SHP77 (cell line): ENCODE measurements around the gene LMAN2L.
A peak's percentile ranks its signal among the peaks of the same experiment; 100 is the strongest.
"Not testable (repeated sequence)": the region's sequence is repeated elsewhere in the genome, so short reads cannot be mapped to it uniquely, and the experiment has no call there.

Experiments used
- DNase-seq, 2 experiments: peaks; one replicate each; lab custom pipeline; 2025; lab: John Stamatoyannopoulos, UW

LMAN2L gene

GRCh38 chr2:96687711-96688640 lies 51.9 kb downstream of the LMAN2L start:
- DNase-seq = peak; percentile 19 to 27

GRCh38 chr2:96687266-96687665 lies 52.6 kb downstream of the LMAN2L start:
- peak; percentile 25 to 27 for DNase-seq

DNA sequence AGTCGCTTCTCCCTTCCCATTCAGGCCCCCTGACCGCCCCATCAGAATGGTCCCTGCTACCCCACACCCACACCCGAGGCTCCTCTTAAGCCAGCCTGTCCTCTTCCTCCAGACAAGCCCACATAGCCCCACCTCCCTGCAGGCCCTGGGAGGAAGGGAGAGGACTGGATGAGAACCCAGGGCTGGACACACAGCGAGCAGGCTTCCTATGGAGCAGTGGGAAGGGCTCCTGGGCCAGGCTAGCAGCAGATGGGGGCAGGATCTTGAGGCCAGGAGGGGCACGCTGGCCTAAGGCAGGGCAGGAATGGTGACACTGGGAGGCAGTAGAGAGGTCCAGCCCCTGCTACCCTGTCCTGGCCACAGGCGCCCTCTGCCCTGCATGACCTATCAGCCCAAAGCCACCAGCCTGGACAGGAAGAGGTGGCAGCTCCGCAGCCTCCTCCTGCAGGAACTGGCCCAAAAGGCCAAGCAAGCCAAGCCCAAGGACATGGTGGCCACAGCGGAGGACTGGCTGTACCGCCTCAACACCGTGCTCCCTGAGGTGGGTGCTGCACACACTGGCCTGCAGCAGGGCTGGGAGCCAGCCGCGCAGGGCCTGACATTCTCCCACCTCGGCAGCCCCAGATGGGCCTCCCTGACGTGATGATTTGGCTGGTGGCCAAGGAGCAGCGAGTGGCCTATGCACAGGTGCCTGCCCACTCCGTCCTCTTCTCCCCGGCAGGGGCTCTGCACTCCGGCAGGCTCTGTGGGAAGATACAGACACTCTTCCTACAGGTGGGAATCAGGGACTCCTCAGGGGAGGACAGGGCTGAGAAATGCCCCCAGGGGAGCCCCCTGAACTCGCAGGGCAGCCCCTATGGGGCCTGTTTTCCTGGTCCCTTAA lies 54.0 kb downstream of the LMAN2L start:
- peak; percentile 82 to 88 for DNase-seq

DNA sequence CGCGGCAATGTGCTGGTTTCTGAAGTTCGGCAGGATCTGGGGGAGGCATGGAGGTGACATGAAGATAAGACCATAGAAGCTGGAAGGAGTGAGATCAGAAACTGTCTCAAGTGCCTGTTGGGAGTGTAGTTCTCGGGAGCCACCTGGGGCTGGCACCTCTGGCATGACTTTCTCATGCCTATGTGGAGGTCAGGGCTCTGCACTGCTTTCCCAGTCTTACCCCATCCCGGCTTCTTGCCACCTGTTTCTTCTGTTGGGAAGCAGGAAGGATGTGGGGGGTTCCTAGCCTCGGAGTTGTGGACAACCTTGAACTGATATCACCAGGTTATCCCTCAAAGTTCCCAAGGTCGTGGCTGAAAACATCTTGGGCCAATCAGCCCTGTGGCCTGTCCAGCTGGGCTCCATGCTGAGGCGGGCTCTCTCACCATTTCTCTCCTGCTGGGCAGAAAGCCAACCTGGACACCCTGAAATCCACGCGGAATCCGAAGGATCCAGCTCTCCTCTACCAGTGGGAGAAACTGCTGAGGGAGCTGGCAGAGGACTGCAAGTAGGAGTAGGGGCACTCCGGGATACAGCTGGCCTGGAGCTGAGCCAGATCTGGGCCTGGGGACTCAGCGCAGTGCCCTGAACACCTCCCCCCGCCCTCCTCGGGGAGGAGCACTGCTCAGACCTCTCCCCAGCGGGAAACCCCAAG lies 54.8 kb downstream of the LMAN2L start:
- peak in 1 of 2 experiments; percentile 43 for DNase-seq

DNA sequence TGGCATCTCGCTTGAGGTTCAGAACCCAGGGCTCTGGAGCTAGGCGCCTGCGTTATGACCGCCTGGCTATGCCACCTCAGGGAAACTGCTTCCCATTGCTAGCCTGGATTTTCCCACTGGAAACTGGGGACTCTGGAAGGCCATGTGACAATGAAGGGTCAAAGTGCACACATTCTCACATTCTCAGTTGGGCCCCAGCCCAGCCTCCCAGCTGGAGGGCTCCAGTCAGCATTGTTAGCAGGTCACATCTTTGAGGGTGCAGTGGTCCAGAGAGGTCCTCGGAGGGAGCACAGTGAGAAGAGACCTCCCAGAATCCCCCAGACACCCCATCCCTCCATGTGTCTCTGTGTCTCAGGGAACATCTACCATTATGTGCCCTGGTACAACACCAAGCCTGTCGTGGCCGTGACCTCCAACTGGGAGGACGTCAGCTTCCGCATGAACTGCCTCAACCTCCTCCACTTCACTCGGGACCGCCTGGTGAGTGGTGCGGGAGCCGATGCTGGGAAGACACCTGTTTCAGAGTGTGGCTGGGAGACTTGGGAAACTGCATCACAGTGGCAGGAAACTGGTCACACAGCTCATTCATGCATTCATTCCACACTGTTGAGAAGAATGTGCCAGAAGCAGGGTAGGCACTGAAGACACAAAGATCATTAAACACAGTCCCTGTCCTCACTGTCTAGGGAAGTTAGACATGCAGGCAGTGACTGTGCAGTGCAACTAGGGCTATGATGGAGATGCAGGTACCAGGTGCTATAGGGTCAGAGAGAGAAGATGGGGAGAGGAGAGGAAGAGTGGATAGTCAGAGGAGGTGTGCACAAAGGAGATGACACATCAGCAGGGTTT lies 55.7 kb downstream of the LMAN2L start:
- DNase-seq = no peak

DNA sequence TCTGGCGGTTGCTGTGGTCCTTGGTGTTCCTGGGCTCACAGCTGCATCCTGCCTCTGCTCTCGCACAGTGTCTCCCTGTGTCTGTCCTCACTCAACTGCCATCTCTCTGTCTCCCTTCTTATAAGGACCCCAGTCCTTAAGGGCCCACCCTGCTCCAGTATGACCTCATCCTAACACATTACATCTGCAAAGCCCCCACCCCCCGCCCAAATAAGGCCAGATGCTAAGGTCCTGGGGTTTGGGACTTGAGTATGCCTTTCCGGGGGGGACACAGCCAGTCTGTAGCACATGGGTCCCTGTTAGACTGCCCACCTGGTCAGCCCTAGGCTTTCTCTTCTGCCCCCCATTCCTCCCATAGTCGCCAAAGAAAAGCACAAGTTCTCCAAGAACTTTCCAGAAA lies 56.6 kb downstream of the LMAN2L start:
- DNase-seq = no peak

GRCh38 chr2:96681540-96681939 lies 58.3 kb downstream of the LMAN2L start:
- no peak for DNase-seq

DNA sequence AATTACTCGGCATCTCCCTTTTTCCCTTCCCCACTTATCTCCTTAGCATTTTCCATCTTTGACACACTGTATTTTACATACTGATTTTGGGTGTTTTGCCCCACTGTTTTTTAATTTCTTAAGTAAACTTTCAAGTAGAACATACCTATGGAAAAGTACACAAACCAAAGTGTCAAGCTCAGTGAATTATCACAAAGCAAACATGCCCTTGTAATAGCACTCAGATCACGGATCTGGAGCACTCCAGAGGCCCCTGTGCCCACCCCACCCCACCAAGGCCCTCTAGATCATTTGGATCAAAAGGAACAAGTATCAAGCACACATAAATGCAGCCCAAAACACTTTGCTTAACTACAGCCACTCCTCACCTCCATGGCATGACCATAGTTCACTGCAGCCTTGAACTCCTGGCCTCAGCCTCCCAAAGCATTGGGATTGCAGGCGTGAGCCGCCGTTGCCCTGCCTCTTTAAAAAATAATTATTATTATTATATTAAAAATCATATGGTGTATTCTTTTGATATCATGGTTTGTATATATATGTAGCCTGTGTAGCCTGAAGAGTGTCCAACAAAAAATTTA lies 59.2 kb downstream of the LMAN2L start:
- no peak for DNase-seq

GRCh38 chr2:96679848-96680247 lies 60.0 kb downstream of the LMAN2L start:
- DNase-seq = peak in 1 of 2 experiments; percentile 22

GRCh38 chr2:96669539-96670215 lies 70.2 kb downstream of the LMAN2L start:
- DNase-seq = no peak

GRCh38 chr2:96668771-96669170 lies 71.1 kb downstream of the LMAN2L start:
- no peak for DNase-seq

- not testable (repeated sequence) for DNase-seq
Measured at GRCh38 chr2:96665717-96666116, 74.1 kb downstream of the LMAN2L start.

- no peak for DNase-seq
Measured at GRCh38 chr2:96665083-96665569, 74.7 kb downstream of the LMAN2L start.

DNA sequence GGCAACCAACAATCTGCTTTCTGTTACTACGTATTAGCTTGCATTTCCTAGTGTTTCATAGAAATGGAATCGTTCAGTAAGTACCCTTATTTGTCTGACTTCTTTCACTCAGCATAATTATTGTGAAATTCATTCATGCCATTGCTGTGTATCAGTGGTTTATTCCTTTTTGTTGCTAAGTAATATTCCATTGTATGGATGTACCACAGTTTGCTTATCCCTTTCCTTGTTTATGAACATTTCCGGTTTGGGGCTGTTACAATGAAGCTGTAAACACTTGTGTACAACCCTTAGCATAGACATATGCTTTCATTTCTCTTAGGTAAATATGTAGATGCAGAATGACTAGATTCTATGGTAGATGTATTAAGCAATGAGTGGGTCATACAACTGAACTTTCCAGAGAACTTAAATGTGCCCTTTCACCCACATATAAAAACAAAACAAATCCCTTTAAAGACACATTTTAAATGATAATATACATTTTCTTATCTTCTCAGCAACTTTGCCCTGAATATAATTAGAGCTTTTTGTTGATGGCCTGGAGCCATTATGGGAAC lies 75.4 kb downstream of the LMAN2L start:
- no peak for DNase-seq

DNA sequence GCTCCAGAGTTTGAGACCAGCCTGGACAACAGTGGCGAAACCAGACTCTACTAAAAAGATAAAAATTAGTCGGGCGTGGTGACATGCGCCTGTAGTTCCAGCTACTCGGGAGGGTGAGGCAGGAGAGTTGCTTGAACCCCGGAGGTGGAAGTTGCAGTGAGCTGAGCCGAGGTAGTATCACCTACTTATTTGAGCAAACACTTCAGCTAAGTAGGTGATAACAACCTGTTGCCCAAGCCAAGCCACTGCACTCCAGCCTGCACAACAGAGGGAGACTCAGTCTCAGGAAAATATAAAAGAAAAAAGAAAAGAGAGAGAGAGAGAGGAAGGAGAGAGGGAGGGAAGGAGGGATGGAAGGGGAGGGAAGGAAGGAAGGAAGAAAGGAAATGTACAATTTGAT lies 76.0 kb downstream of the LMAN2L start:
- DNase-seq = no peak

GRCh38 chr2:96663177-96663576 lies 76.7 kb downstream of the LMAN2L start:
- DNase-seq = no peak

DNA sequence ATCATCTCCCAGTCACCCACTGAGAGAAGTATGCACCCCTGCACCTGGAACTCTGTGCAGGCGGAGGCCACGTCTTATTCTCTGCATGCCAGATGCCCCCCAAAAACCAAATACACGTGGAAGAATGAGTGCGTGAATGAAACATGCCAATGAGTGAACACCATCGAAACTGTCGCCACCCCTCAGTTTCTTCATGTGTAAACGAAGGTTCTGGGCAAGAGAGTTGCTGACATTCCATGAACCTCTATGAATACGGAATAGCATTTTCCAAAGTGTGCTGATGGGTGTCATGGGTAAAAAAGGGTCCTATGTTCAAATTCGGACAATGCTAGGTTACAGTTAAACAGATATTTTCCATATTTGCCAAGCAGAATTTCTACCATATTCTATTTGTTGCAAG lies 77.5 kb downstream of the LMAN2L start:
- DNase-seq = no peak

DNA sequence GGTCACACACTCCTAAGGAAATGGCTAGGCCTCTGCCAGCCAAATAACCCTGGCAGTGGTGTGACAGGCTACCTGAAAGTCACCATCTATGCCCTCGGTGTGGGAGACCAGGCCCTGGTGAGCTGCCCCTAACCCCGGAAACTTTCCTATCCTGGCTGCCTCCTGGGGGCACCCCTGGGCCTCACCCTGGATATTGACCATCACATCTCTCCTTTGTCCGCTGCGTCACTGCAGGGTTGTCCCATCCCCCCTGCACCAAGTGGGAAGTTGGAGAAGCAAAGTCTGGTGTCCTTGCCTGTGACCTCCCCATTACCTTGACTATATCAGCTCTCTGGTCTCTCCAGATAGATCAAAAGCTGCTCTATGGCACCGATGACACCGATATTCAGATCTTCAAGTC lies 78.5 kb downstream of the LMAN2L start:
- no peak for DNase-seq

DNA sequence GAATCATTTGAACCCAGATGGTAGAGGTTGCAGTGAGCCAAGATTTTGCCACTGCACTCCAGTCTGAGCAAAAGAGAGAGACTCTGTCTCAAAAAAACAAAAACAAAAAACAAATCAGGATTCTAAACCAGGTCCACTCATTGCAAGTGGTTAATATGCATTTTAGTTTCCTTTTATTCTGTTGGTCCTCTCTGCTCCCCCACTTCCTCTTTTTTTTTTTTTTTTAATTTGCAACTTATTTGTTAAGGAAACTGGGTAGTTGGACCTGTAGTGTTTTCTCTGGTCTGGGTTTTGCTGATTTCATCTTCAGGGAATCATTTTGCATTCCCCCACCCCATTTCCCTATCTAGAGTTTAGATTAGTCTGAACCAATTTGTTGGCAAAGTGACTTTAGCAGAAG lies 83.3 kb downstream of the LMAN2L start:
- DNase-seq = no peak
